B cell (primary cell): ENCODE data around the gene HEG1. TPM values are rescaled to one million over a fixed set of nuclear protein-coding genes. Genes with fewer than 3 reads are reported as not detected.

ENCODE experiments used
- ATAC-seq: fragments of 200-7000 bp; cut with Tn5 transposase; one replicate; pipeline ENCODE4 v1.10.0; 2021; ENCODE audit warnings: low read depth, mild to moderate bottlenecking, moderate number of reproducible peaks, moderate library complexity
- CTCF ChIA-PET: fragments of 350-600 bp; sonication (Branson Sonifier 250); formaldehyde crosslinking; loops from one replicate; lab custom pipeline; 2021; ENCODE audit warnings: antibody characterized with exemption, inconsistent platforms; lab: Charles Lee
- POLR2A ChIA-PET: fragments of 350-600 bp; sonication (Branson Sonifier 250); formaldehyde crosslinking; loops from one replicate; lab custom pipeline; 2021; ENCODE audit warnings: antibody characterized with exemption; lab: Charles Lee
- DNase-seq: peaks from one replicate; pipeline ENCODE4 v3.0.0; 2013
- H2AFZ ChIP-seq: 2 replicates; pipeline ENCODE4 v1.6.1; 2012; ENCODE audit warnings: mild to moderate bottlenecking, low read depth, low read length; ENCODE audit not compliant: insufficient read depth, poor library complexity, severe bottlenecking
- H3K27ac ChIP-seq, 2 donors: 1 replicate in 1 of 2; 2 replicates in 1 of 2; pipeline ENCODE4 v1.5.1; 2012 to 2013; ENCODE audit warnings: low read length in 2 of 2, mild to moderate bottlenecking in 2 of 2, moderate library complexity in 1 of 2
- H3K27me3 ChIP-seq, 4 experiments: fragments of 200-600 bp in 1 of 4; sonication (generic) in 1 of 4; replicated peaks in 1 of 4; 1 replicate in 2 of 4; 2 replicates in 2 of 4; pipeline versions ENCODE4 v1.6.1 to v1.7.0; 2013 to 2016; ENCODE audit warnings: low read length in 3 of 4, mild to moderate bottlenecking in 2 of 4, mixed read lengths in 1 of 4, moderate library complexity in 1 of 4; ENCODE audit not compliant: insufficient read depth in 4 of 4, control insufficient read depth in 3 of 4; ENCODE audit errors: control extremely low read depth in 1 of 4
- H3K36me3 ChIP-seq, 2 experiments: replicated peaks in 1 of 2; 1 replicate in 1 of 2; 2 replicates in 1 of 2; pipeline versions ENCODE4 v1.6.1 to v1.7.1; 2013; ENCODE audit warnings: low read length in 1 of 2; ENCODE audit not compliant: insufficient read depth in 2 of 2, control insufficient read depth in 1 of 2; ENCODE audit errors: control extremely low read depth in 1 of 2, extremely low read depth in 1 of 2
- H3K4me1 ChIP-seq, 2 donors: fragments of 200-600 bp in 1 of 2; sonication (generic) in 1 of 2; 1 replicate in 1 of 2; 2 replicates in 1 of 2; pipeline versions ENCODE4 v1.5.1 to v1.6.1; 2013 to 2017; ENCODE audit warnings: low read length in 2 of 2; ENCODE audit not compliant: control insufficient read depth in 2 of 2, insufficient read depth in 2 of 2
- H3K4me2 ChIP-seq: replicated peaks from 2 replicates; pipeline ENCODE3; 2012; ENCODE audit warnings: mild to moderate bottlenecking, low read depth, low read length; ENCODE audit not compliant: poor library complexity, severe bottlenecking
- H3K4me3 ChIP-seq, 5 experiments: fragments of 200-600 bp in 1 of 5; sonication (generic) in 1 of 5; 1 replicate in 3 of 5; 2 replicates in 2 of 5; pipeline versions ENCODE4 v1.5.1 to v1.7.0; 2011 to 2016; ENCODE audit warnings: low read length in 4 of 5, mild to moderate bottlenecking in 4 of 5, low read depth in 2 of 5, control low read depth in 1 of 5, moderate library complexity in 1 of 5; ENCODE audit not compliant: insufficient read depth in 1 of 5; ENCODE audit errors: control extremely low read depth in 1 of 5, extremely low read depth in 1 of 5
- H3K79me2 ChIP-seq: fragments of 200-600 bp; sonication (generic); one replicate; pipeline ENCODE4 v1.6.0; 2016; ENCODE audit warnings: low read length; ENCODE audit not compliant: control insufficient read depth, insufficient read depth
- H3K9ac ChIP-seq: fragments of 200-600 bp; sonication (generic); 2 replicates; pipeline ENCODE4 v1.6.1; 2017; ENCODE audit warnings: mild to moderate bottlenecking, low read length, moderate library complexity
- H3K9me3 ChIP-seq, 3 donors: one replicate each; pipeline versions ENCODE4 v1.6.1 to v1.7.1; 2013; ENCODE audit warnings: low read length in 2 of 3; ENCODE audit not compliant: control insufficient read depth in 2 of 3, insufficient read depth in 1 of 3; ENCODE audit errors: control extremely low read depth in 1 of 3
- H4K20me1 ChIP-seq: 2 replicates; pipeline ENCODE4 v1.6.0; 2012; ENCODE audit warnings: mild to moderate bottlenecking, low read length; ENCODE audit not compliant: insufficient read depth, control insufficient read depth, poor library complexity, severe bottlenecking
- H3K27ac Mint-ChIP-seq: one replicate; pipeline ENCODE4 v1.8.0; 2021; ENCODE audit warnings: mixed read lengths
- H3K27me3 Mint-ChIP-seq: one replicate; pipeline ENCODE4 v1.8.0; 2021; ENCODE audit warnings: mixed read lengths
- H3K4me1 Mint-ChIP-seq: one replicate; pipeline ENCODE4 v1.8.0; 2021; ENCODE audit warnings: mixed read lengths
- H3K4me3 Mint-ChIP-seq: one replicate; pipeline ENCODE4 v1.8.0; 2021; ENCODE audit warnings: mixed read lengths
- H3K9me3 Mint-ChIP-seq: one replicate; pipeline ENCODE4 v1.8.0; 2022; ENCODE audit warnings: mixed read lengths; ENCODE audit not compliant: insufficient read depth
- CTCF ChIP-seq: fragments of 200-600 bp; IDR thresholded peaks from one replicate; pipeline ENCODE4 v1.8.0; 2022; ENCODE audit warnings: antibody characterized with exemption, mild to moderate bottlenecking
- EZH2 ChIP-seq: IDR thresholded peaks from 2 replicates; pipeline ENCODE4 v1.6.1; 2012; ENCODE audit warnings: borderline replicate concordance, low read depth, mild to moderate bottlenecking, moderate library complexity, low read length; ENCODE audit not compliant: insufficient read depth, poor library complexity, severe bottlenecking
- WGBS: methylation state at CpG from one replicate; pipeline ENCODE4 v1.1.5; 2013; ENCODE audit warnings: missing lambda C conversion rate; ENCODE audit not compliant: insufficient coverage; 5-methylcytosine and 5-hydroxymethylcytosine counted together
- intact Hi-C: fragments of 100-400 bp; cut with micrococcal nuclease; formaldehyde crosslinking; loops from one replicate; pipeline ENCODE4 v1.10.0; 2022
- polyA plus RNA-seq: library from polyadenylated mRNA; depleted of rRNA; stranded (reverse); fragments of >200 nt; gene quantifications from 2 replicates; pipeline ENCODE4 v1.2.3, GENCODE V29; 2012
- total RNA-seq, 2 donors: library from RNA; stranded (reverse); fragments of 120-200 nt in 1 of 2; gene quantifications; 1 replicate in 1 of 2; 2 replicates in 1 of 2; pipeline versions ENCODE4 v1.2.3 to v1.2.4, GENCODE V29; 2013 to 2022

The HEG1 gene
- total and polyA plus RNA-seq, 2 donors (not counting 1 experiment from before 2014, with no cell fraction given): 5.1 to 9.2 TPM

GRCh38 chr3:125043599-125044151, 12.1 kb downstream of the HEG1 start:
- no peak for DNase-seq
- Histone ChIP-seq H3K4me1 (no peaks in the 10 kb centered on the region), H3K27me3 (no peaks in the 10 kb centered on the region), H3K27ac (no peak overlapping the region), H2AFZ (no peak overlapping the region), H3K79me2 (peaks cover 16% of the 10 kb centered on the region), H3K36me3 (no peaks in the 10 kb centered on the region), H3K4me3 (no peak overlapping the region), H3K4me2 (no peak overlapping the region), H3K9ac (no peak overlapping the region), H4K20me1 (no peaks in the 10 kb centered on the region), H3K9me3 (no peaks in the 10 kb centered on the region)
- ChIA-PET POLR2A (no interaction called here), CTCF (no interaction called here)
- intact Hi-C loops: no loop called here
- no peaks in the 10 kb centered on the region for H3K4me1 Mint-ChIP-seq
- no peaks in the 10 kb centered on the region for H3K27me3 Mint-ChIP-seq
- 92% methylated on average over 19 of the region's 20 CpGs for WGBS
- H3K27ac Mint-ChIP-seq: no peak overlapping the region
- H3K9me3 Mint-ChIP-seq: no peaks in the 10 kb centered on the region
- no peak for ATAC-seq
- no peak for TF ChIP-seq EZH2
- no peak for TF ChIP-seq CTCF
- no peak overlapping the region for H3K4me3 Mint-ChIP-seq

- no peaks in the 10 kb centered on the region for H3K27me3 ChIP-seq
- no peak overlapping the region for H3K4me3 Mint-ChIP-seq
- TF ChIP-seq EZH2 (no peak), CTCF (no peak)
- DNase-seq: no peak
- H3K27me3 Mint-ChIP-seq: no peaks in the 10 kb centered on the region
- 93% methylated on average over 15 of the region's 17 CpGs for WGBS
- no peaks in the 10 kb centered on the region for H3K9me3 ChIP-seq
- H3K4me3 ChIP-seq: no peak overlapping the region
- no peak overlapping the region for H3K27ac Mint-ChIP-seq
- no peaks in the 10 kb centered on the region for H3K36me3 ChIP-seq
- ChIA-PET CTCF (no interaction called here), POLR2A (no interaction called here)
- H3K79me2 ChIP-seq: peaks cover 16% of the 10 kb centered on the region
- H4K20me1 ChIP-seq: no peaks in the 10 kb centered on the region
- H3K4me1 ChIP-seq: no peaks in the 10 kb centered on the region
- ATAC-seq: no peak
- H3K9me3 Mint-ChIP-seq: no peaks in the 10 kb centered on the region
- H3K9ac ChIP-seq: no peak overlapping the region
- no peak overlapping the region for H3K4me2 ChIP-seq
- intact Hi-C loops: no loop called here
- no peak overlapping the region for H2AFZ ChIP-seq
- no peak overlapping the region for H3K27ac ChIP-seq
- no peaks in the 10 kb centered on the region for H3K4me1 Mint-ChIP-seq
Observed at GRCh38 chr3:125042725-125043406, 12.9 kb downstream of the HEG1 start.
